Right lobe of liver (tissue), 4 donors: Measurements from ENCODE around the gene HNRNPA2B1.
"Not testable (repeated sequence)": the region's sequence is repeated elsewhere in the genome, so short reads cannot be mapped to it uniquely, and the experiment has no call there.

Experiments used
- CTCF ChIP-seq, 4 donors: fragments of 200-600 bp in 3 of 4; fragments of 450-650 bp in 1 of 4; IDR thresholded peaks; one replicate each; pipeline versions ENCODE4 v1.5.1 to v1.8.0; 2016 to 2022; ENCODE audit warnings: antibody characterized with exemption in 4 of 4, mild to moderate bottlenecking in 2 of 4
- POLR2A ChIP-seq: fragments of 450-650 bp; IDR thresholded peaks from one replicate; pipeline ENCODE4 v1.6.1; 2017; ENCODE audit warnings: antibody characterized with exemption, mild to moderate bottlenecking
- donor health status: DM: no; HTN: no; CAD: no.
- donor health status: DM: no; HTN: no; CAD: no.
- donor health status: DM: no; HTN: yes; CAD: no.

- TF ChIP-seq POLR2A; CTCF (IDR thresholded peaks at IDR 0.05): not testable (repeated sequence)
Observed at GRCh38 chr7:26175903-26176302, 24.6 kb downstream of the HNRNPA2B1 start.
